GM12874 (cell line): ENCODE results near the gene CCDC80.

Experiments
- CTCF ChIP-seq: IDR thresholded peaks from 2 replicates; pipeline ENCODE4 v1.5.1; 2011; ENCODE audit warnings: low read depth, mild to moderate bottlenecking, control low read depth, low read length, moderate library complexity; ENCODE audit not compliant: insufficient read depth

The CCDC80 gene

GRCh38 chr3:112598731-112599130 lies 42.2 kb downstream of the CCDC80 start:
- TF ChIP-seq CTCF = no peak

- no peak for TF ChIP-seq CTCF
Measured at GRCh38 chr3:112597945-112598344, 43.0 kb downstream of the CCDC80 start.

GRCh38 chr3:112594856-112595255 lies 46.1 kb downstream of the CCDC80 start:
- no peak for TF ChIP-seq CTCF

- TF ChIP-seq CTCF = no peak
Measured at GRCh38 chr3:112593258-112593657, 47.7 kb downstream of the CCDC80 start.

GRCh38 chr3:112587336-112587735 lies 53.6 kb downstream of the CCDC80 start:
- no peak for TF ChIP-seq CTCF

GRCh38 chr3:112585782-112586181 lies 55.2 kb downstream of the CCDC80 start:
- no peak for TF ChIP-seq CTCF

- no peak for TF ChIP-seq CTCF
Measured at GRCh38 chr3:112583105-112583504, 57.8 kb downstream of the CCDC80 start.

GRCh38 chr3:112582244-112582874 lies 58.6 kb downstream of the CCDC80 start:
- peak; percentile 45 for TF ChIP-seq CTCF
